Measurements from ENCODE around the gene HOXC10.
A peak's percentile ranks its signal among the peaks of the same experiment; 100 is the strongest.

The HOXC10 gene

GRCh38 chr12:53997204-53998109 lies 12.5 kb downstream of the HOXC10 start:
- DNase-seq (ENCODE audit: extremely low read depth, low read depth), result no peak
- no peak overlapping the region for H3K4me3 ChIP-seq (replicated peaks; ENCODE audit: low read depth, low read length)
- TF ChIP-seq, protein P1, sequence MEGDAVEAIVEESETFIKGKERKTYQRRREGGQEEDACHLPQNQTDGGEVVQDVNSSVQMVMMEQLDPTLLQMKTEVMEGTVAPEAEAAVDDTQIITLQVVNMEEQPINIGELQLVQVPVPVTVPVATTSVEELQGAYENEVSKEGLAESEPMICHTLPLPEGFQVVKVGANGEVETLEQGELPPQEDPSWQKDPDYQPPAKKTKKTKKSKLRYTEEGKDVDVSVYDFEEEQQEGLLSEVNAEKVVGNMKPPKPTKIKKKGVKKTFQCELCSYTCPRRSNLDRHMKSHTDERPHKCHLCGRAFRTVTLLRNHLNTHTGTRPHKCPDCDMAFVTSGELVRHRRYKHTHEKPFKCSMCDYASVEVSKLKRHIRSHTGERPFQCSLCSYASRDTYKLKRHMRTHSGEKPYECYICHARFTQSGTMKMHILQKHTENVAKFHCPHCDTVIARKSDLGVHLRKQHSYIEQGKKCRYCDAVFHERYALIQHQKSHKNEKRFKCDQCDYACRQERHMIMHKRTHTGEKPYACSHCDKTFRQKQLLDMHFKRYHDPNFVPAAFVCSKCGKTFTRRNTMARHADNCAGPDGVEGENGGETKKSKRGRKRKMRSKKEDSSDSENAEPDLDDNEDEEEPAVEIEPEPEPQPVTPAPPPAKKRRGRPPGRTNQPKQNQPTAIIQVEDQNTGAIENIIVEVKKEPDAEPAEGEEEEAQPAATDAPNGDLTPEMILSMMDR (IDR thresholded peaks at IDR 0.05; ENCODE audit: low read depth, low read length, missing control alignments), result no peak

DNA sequence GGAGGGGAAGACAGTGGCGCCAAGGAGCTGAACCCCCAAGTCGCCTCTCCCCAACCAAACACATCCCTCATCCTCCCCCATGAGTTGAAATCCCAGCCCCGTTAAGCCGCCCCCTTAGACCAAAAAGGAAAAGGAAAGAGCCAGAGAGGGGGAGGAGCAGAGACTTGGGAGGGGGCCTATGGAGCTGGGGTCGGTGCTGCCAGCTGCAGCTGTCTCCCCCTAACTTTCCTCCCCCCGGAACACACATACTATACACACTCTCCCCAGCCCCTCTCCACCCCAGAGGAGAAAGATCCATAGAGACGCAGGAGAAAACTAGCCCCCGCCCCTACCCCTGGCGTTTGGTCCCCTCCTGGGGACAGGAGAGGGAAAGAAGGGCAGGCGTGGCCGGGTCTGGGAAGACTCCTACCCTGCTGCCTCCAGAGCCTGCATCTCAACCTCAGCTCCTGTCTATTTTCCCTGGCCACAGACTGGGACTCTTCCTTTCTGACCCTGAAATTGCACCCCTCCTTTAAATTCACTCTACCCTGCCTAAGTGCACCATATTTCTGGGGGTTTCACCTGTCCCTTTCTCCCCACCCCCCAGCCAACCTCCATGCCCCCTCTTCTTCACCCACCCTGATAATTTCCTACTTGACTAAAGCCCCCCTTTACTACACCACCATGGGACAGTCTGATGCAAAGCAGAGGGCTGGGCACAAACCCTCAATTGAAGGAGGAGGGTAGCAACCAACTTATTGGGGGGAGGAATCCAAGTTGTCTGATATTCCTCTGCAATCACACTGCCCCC lies 13.4 kb downstream of the HOXC10 start:
- TF ChIP-seq, protein P1 (IDR thresholded peaks at IDR 0.05; ENCODE audit: low read depth, low read length, missing control alignments), result no peak
- H3K4me3 ChIP-seq (replicated peaks; ENCODE audit: low read depth, low read length), result peak overlapping the region; percentile 67; the same call in 1 of the 2 replicates
- DNase-seq (ENCODE audit: extremely low read depth, low read depth), result no peak

DNA sequence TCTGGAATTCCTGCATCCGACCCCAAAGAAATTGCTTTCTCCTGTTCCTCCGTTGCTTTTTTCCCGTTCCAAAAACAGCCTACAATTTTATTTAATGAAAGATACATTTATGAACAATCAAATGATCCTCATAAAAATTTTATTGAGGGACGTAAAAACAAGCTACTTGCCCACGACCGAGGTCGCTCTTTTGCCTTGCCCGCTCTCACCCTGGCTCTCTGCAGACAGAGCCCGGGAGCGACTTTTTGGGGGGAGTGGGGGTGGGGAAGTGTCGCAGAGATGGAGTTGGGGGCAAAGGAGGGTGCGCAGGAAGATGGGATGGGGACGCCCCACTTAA lies 13.9 kb downstream of the HOXC10 start:
- TF ChIP-seq, protein P1 (IDR thresholded peaks at IDR 0.05; ENCODE audit: low read depth, low read length, missing control alignments), result no peak
- peak overlapping the region; percentile 67 for H3K4me3 ChIP-seq (replicated peaks; ENCODE audit: low read depth, low read length)
- DNase-seq (ENCODE audit: extremely low read depth, low read depth), result no peak

DNA sequence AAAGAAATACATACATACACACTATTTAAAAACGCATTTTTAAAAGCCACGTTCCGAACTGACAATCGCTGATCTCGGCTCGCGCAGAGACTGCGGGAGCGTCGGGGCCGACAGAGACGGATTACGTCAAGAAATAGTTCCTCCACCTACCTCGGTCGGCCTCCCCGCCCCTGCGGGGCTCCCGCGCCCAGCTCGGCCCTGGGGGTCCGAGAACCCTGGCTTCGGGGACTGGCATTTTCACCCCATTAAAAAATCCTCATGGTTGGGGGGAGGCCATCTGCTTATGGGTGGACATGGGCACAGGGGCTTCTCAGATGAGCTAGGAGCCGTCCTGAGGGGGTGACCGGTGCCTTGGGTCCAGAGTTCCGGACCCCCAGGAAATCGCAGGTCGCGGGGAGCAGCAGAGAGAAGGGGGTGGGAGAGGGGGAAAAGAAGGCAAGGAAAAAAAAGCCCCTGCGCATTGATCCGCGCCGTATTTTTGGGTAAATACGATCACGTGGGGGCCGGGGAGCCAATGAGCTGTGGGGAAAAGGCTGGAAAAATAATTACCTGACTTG lies 14.7 kb downstream of the HOXC10 start:
- DNase-seq (ENCODE audit: extremely low read depth, low read depth), result peak; percentile 42
- H3K4me3 ChIP-seq (replicated peaks; ENCODE audit: low read depth, low read length), result peak overlapping the region; percentile 67
- TF ChIP-seq, protein P1 (IDR thresholded peaks at IDR 0.05; ENCODE audit: low read depth, low read length, missing control alignments), result no peak

- TF ChIP-seq, protein P1 (IDR thresholded peaks at IDR 0.05; ENCODE audit: low read depth, low read length, missing control alignments), result no peak
- H3K4me3 ChIP-seq (replicated peaks; ENCODE audit: low read depth, low read length), result peak within 1 kb of the TSS; percentile 67
- DNase-seq (ENCODE audit: extremely low read depth, low read depth), result no peak
Measured at GRCh38 chr12:54000116-54001114, 15.5 kb downstream of the HOXC10 start, which contains the start of gene HOXC9. TSS of gene HOXC9 (plus strand) at chr12:54000161. CDS start at chr12:54000189, 28 bp downstream.
